IgD-negative memory B cell (primary cell): ENCODE measurements around the gene WT1. TPM values are rescaled to one million over a fixed set of nuclear protein-coding genes. Genes with fewer than 3 reads are reported as not detected.
"Not testable (repeated sequence)": the region's sequence is repeated elsewhere in the genome, so short reads cannot be mapped to it uniquely, and the experiment has no call there.

ENCODE experiments used
- H3K27ac Mint-ChIP-seq, 3 donors: one replicate each; pipeline ENCODE4 v1.8.0; 2020 to 2022; ENCODE audit warnings: mild to moderate bottlenecking in 3 of 3, mixed read lengths in 3 of 3, moderate library complexity in 1 of 3
- H3K27me3 Mint-ChIP-seq: one replicate; pipeline ENCODE4 v1.8.0; 2021; ENCODE audit warnings: mixed read lengths
- H3K36me3 Mint-ChIP-seq: one replicate; pipeline ENCODE4 v1.8.0; 2020; ENCODE audit warnings: mild to moderate bottlenecking, mixed read lengths
- H3K4me1 Mint-ChIP-seq, 3 donors: one replicate each; pipeline ENCODE4 v1.8.0; 2020 to 2022; ENCODE audit warnings: mixed read lengths in 3 of 3, mild to moderate bottlenecking in 1 of 3
- H3K4me3 Mint-ChIP-seq, 4 donors: one replicate each; pipeline ENCODE4 v1.8.0; 2020 to 2022; ENCODE audit warnings: mild to moderate bottlenecking in 4 of 4, mixed read lengths in 4 of 4, moderate library complexity in 3 of 4
- H3K9me3 Mint-ChIP-seq, 3 donors: one replicate each; pipeline ENCODE4 v1.8.0; 2020 to 2021; ENCODE audit warnings: mixed read lengths in 3 of 3, mild to moderate bottlenecking in 1 of 3
- polyA plus RNA-seq: library from polyadenylated mRNA; unstranded; fragments of 300-500 nt; fragmentation: Illumina TruSeq; gene quantifications from one replicate; pipeline ENCODE4 v1.2.3, GENCODE V29; 2021

The WT1 gene
- polyA plus RNA-seq = not detected

DNA sequence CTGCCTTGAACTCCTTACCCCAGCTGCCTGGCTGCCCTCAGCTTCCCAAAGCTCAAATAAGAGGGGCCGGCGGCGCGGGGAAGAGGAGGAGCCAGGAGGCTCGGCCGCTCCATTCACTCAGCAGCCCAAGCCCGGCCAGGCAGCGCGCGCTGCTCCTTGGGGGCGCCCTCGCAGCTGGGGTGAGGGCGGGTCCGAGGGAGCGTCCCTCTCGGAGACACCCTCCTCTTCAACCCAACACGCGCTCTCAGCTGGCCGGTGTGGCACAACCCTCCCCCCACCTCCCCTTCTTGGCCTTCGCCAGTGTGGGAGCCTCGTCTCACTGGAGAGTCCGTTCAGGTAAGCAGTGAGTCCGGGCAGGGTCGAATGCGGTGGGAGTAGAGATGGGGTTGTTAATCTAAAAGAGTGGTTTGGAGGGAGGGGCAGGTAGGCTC is at the start of gene WT1:
Gene WT1, minus strand, starts transcription at position 29 of the 431 bp plus-strand sequence.
- peak within 1 kb of the TSS in 1 of 3 donors; percentile 60 for H3K27ac Mint-ChIP-seq
- peaks cover 7 to 9% (median 8%) of the 10 kb centered on the region in 3 donors for H3K4me1 Mint-ChIP-seq
- H3K9me3 Mint-ChIP-seq = peaks cover 0 to 2% (median 0%) of the 10 kb centered on the region in 3 donors
- H3K27me3 Mint-ChIP-seq = peaks cover 73% of the 10 kb centered on the region
- H3K4me3 Mint-ChIP-seq = peak within 1 kb of the TSS in 1 of 4 donors; percentile 63
- no peaks in the 10 kb centered on the region for H3K36me3 Mint-ChIP-seq

DNA sequence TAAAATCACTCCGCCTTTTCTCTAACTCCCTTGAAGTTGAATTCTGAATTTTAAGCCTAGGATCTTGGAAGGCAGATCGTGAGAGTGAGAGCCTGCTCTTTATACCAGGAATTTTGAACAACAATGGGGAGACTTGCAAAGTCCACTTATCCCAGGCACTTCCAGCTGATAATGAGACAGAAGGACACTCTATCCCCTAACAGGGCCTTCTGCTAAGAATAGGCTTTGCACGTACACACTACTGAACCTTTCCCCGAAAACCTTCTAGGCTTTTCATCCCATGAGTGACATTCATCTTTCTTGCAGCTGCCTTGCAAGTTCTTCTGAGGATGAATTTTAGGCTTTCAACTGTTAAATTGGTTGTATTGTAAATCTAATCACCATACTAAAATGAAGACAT is 44.0 kb upstream of the WT1 start:
- Mint-ChIP-seq H3K27me3 (peaks cover 6% of the 10 kb centered on the region), H3K4me1 (no peaks in the 10 kb centered on the region), H3K36me3 (no peaks in the 10 kb centered on the region), H3K27ac (no peak overlapping the region), H3K9me3 (no peaks in the 10 kb centered on the region), H3K4me3 (no peak overlapping the region)

DNA sequence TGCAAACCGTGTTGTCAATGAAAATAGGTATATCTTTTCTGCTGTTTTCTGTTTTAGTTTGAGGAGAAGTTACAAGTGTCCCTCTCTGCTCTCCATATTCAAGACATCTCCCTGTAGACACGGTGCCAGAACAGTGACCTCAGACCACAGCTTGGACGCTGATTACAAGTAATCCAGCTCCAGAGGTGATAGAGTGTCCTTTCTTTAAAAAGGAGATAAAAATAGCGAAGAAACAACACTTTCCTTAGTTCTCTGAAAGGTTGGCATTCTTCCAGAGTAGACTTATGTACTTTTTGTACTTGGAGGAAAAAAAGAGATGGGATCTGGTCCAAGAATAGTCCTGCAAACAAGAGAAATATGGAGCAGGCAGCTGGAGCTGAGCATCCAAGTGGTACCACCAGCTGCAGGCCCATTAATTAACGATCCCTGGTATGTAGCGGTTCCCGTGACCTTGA is 43.0 kb upstream of the WT1 start:
- H3K27me3 Mint-ChIP-seq = peaks cover 6% of the 10 kb centered on the region
- no peaks in the 10 kb centered on the region for H3K4me1 Mint-ChIP-seq
- no peak overlapping the region for H3K4me3 Mint-ChIP-seq
- no peaks in the 10 kb centered on the region for H3K9me3 Mint-ChIP-seq
- H3K36me3 Mint-ChIP-seq = no peaks in the 10 kb centered on the region
- no peak overlapping the region for H3K27ac Mint-ChIP-seq

DNA sequence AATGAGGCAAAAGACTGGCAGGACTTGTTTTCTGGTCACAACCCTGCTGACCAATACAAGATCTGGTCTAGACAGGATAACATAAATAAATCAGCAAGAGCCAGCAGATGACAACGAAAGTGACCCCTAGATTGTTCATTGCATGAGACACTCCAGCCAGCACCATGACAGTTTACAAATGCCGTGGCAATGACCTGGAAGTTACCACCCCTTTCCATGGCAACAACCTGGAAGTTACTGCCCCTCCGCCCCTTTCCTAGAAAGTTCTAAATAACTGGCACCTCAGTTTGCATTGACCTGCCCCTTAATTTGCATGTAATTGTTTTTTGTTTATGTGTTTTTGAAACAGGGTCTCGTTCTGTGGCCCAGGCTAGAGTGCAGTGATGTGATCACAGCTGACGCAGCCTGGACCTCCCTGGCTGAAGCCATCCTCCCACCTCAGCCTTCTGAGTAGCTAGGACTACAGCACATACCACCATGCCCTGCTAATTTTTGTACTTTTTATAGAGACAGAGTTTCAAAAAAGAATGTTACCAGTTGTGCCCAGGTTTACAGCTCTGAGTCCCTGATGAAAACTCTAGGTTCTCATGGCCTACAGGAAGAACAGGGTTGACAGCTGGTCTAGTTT is 38.1 kb upstream of the WT1 start:
- Mint-ChIP-seq H3K4me1 (no peaks in the 10 kb centered on the region), H3K36me3 (no peaks in the 10 kb centered on the region), H3K27me3 (peaks cover 4% of the 10 kb centered on the region), H3K4me3 (peak overlapping the region in 1 of 4 donors; percentile 36), H3K27ac (peak overlapping the region in 1 of 3 donors; percentile 47), H3K9me3 (no peaks in the 10 kb centered on the region)

DNA sequence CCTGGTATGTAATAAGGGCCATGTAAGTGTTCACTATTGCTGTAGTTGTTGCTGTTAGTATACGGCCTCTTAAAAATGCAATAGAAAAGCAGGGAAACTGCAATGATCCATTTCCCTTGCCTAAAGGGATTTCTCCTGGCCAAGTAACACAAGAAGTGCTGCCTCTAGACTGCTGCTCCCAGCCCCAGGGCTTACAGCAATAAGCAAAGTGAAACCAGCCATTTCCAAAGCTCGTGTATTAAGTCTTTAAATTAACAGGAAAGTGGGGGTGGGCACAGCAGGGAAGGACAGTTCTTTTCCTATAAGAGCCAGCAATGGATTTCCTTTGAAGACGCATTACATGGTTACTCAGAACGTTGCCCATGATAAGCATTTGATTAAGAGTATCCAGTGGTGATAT is 36.9 kb upstream of the WT1 start:
- no peaks in the 10 kb centered on the region for H3K4me1 Mint-ChIP-seq
- H3K9me3 Mint-ChIP-seq = no peaks in the 10 kb centered on the region
- peaks cover 4% of the 10 kb centered on the region for H3K27me3 Mint-ChIP-seq
- no peak overlapping the region for H3K27ac Mint-ChIP-seq
- H3K4me3 Mint-ChIP-seq = no peak overlapping the region
- H3K36me3 Mint-ChIP-seq = no peaks in the 10 kb centered on the region

DNA sequence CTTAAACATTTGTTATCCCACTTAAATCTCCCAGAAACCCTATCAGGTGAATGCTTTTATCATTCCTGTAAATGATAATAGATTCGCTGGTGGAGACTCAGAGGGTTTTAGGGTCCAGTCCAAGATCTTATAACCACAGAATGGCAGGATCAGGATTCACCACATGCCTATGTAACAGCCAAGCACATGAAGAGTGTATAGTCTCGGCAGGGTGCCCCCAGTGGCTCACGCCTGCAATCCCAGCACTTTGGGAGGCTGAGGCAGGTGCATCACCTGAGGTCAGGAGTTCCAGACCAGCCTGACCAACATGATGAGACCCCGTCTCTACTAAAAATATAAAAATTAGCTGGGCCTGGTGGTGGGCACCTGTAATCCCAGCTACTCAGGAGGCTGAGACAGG is 36.2 kb upstream of the WT1 start:
- H3K9me3 Mint-ChIP-seq, H3K27me3 Mint-ChIP-seq, H3K36me3 Mint-ChIP-seq, H3K4me3 Mint-ChIP-seq, H3K4me1 Mint-ChIP-seq, H3K27ac Mint-ChIP-seq: not testable (repeated sequence)

DNA sequence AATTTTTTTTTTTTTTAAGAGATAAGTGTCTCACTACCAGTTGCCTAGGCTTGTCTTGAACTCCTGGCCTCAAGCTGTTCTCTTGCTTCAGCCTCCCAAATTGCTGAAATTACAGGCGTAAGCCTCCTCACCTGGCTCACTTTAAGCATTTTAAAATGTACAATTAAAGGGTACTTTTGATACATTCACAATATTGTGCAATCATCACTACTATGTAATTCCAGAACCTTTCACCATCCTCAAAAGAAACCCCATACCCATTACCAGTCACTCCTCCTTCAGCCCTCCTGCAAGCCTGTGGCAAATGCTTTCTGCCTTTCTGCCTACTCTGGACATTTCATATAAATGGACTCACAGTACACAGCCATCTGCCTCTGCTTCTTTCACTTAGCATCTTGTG is 34.5 kb upstream of the WT1 start:
- no peaks in the 10 kb centered on the region for H3K27me3 Mint-ChIP-seq
- H3K36me3 Mint-ChIP-seq = no peaks in the 10 kb centered on the region
- no peaks in the 10 kb centered on the region for H3K9me3 Mint-ChIP-seq
- H3K27ac Mint-ChIP-seq = no peak overlapping the region
- H3K4me1 Mint-ChIP-seq = no peaks in the 10 kb centered on the region
- no peak overlapping the region for H3K4me3 Mint-ChIP-seq

DNA sequence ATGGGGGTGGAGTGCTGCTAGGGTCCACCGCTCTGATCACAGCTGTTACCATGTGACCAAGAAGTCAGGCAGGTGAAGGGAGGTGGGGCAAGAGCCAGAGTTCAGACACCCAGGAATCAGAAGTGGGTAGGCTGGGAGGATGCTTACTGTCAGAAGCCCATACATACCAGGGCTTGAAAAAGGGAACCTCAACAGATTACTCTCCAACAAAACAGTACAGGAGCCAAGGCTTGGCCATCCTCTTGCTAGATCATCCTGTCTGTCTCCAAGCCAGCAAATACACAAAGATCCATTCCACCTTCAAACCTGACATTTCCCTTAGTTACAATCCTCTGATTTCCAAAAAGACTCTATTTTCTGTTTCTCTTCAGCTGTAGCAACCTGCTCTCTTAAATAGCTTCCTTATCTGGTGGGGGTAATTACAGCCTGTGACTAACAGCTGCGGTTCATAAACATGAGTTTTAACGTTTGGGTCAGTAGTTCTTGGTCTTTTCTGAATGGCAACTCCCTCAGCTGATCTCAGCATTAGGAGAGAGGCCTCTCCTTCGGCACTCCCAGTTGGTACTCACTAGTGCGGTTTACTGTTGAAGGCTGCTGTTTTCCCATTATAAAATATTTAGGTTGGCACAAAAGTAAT is 31.1 kb upstream of the WT1 start:
- H3K4me3 Mint-ChIP-seq = no peak overlapping the region
- H3K9me3 Mint-ChIP-seq = no peaks in the 10 kb centered on the region
- H3K4me1 Mint-ChIP-seq = no peaks in the 10 kb centered on the region
- H3K27me3 Mint-ChIP-seq = peaks cover 2% of the 10 kb centered on the region
- no peaks in the 10 kb centered on the region for H3K36me3 Mint-ChIP-seq
- no peak overlapping the region for H3K27ac Mint-ChIP-seq

DNA sequence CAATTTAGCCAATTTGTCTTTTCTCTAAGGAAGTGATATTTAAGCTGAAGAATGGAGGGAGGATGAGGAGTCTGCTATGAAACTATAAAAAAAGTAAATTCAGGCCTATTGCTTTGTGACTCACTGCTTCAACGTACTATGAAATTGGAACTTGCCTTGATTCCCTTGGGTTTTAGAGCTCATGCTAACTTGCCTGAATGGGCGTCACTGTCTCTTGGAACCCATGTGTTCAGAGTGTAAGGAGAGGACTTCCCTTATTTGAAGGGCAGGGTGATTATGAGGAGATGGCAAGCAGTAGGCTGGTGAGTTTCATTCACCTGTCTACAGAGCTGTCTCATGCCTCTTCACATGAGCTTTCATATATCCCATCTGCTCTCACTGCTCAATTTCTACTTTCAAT is 28.7 kb upstream of the WT1 start:
- H3K9me3 Mint-ChIP-seq = no peaks in the 10 kb centered on the region
- no peaks in the 10 kb centered on the region for H3K36me3 Mint-ChIP-seq
- no peaks in the 10 kb centered on the region for H3K4me1 Mint-ChIP-seq
- no peak overlapping the region for H3K4me3 Mint-ChIP-seq
- H3K27me3 Mint-ChIP-seq = peaks cover 2% of the 10 kb centered on the region
- H3K27ac Mint-ChIP-seq = no peak overlapping the region

DNA sequence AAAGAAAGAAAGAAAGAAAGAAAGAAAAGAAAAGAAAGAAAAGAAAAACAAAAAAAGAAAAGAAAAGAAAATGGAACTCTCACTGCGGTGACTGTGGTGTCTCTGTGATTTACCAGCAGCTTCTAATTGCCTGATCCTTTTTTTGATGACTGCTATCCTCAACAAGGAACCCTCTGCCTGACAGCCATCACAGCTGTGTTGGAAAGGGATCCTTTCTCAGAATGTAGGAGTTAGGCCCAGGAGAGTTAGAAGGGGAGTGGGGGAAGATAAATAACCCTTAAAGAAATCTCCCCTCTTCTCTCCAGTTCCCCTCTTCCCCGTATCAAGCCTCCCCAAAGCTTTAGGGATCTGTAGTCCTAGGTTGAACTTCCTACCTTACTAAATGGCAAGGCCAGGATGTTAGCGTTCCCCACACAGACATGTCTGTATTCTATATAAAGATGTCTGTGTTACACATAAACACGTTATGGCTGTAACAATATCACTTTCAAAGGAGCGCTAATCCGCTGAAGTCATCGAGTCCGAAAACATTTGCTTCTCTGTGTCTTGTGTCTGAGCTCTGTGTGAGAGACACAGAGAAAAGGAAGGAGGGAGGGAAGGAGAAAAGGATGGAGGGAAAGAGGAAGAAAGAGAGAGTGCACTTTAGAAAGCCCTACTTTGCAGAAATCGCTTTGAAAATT is 26.8 kb upstream of the WT1 start:
- no peaks in the 10 kb centered on the region for H3K9me3 Mint-ChIP-seq
- no peak overlapping the region for H3K4me3 Mint-ChIP-seq
- no peaks in the 10 kb centered on the region for H3K36me3 Mint-ChIP-seq
- H3K27ac Mint-ChIP-seq = no peak overlapping the region
- H3K4me1 Mint-ChIP-seq = no peaks in the 10 kb centered on the region
- H3K27me3 Mint-ChIP-seq = peaks cover 2% of the 10 kb centered on the region

DNA sequence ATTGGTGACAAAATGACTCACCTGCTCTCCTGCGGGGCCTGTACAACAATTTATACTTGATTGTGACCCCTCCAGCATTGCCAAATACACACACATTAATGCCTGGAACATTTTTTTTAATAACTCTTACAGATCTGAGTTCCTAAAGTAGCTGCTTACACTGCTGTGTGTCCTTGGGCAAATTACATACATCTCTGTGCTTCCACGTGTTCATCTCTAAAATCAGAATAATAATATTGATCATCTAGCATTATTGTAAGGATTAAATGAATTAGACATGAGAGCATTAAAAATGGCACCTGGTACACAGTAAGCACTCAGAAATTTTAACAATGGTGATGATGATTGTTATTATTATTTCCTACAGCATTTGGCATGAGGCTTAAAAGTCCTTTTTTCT is 21.5 kb upstream of the WT1 start:
- Mint-ChIP-seq H3K4me3 (no peak overlapping the region), H3K27ac (no peak overlapping the region), H3K9me3 (no peaks in the 10 kb centered on the region), H3K27me3 (peaks cover 3% of the 10 kb centered on the region), H3K36me3 (no peaks in the 10 kb centered on the region), H3K4me1 (no peaks in the 10 kb centered on the region)

DNA sequence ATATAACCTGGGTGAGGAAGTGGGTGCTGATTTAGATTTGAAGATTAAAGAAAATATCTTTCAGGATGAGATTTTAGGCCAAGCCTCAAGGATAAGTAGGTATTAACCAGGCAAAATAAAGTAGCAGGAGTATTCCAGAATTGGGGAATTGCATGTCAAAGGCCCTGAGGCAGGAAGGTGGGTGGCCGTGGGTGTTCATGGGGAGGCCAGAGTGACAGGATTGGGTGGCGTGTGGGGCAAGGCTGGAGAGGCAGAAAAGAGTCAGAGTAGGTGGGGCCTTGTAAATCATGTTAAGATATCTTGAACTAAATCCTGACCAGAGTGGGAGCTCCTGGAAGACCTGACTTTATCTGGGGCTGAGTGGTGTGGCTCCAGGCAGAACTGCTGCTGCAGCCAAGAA is 19.7 kb upstream of the WT1 start:
- Mint-ChIP-seq H3K4me3 (no peak overlapping the region), H3K36me3 (peaks cover 3% of the 10 kb centered on the region), H3K27ac (peak overlapping the region in 1 of 3 donors; percentile 54), H3K27me3 (peaks cover 6% of the 10 kb centered on the region), H3K4me1 (no peaks in the 10 kb centered on the region), H3K9me3 (peaks cover 0 to 2% (median 0%) of the 10 kb centered on the region in 3 donors)

DNA sequence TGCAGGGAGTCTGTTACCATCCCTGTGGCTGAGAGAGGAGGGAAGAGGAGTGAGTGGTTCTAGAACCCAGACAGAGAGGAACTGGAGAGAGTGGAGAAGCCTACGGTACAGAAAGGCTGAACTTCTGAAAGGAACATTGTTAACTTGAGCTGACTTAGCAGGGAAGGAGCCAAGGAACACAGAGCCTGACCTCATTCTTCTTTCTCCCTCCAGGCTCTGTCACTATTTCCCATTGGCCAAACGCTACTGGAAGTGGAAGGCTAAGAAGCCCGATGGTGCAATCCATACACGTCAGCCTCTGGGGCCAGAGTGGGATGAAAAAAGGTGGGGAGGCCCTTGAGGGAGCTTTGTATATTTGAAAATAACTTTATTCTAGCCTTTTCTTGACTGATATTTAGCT is 16.5 kb upstream of the WT1 start:
- H3K27me3 Mint-ChIP-seq = peaks cover 8% of the 10 kb centered on the region
- no peak overlapping the region for H3K27ac Mint-ChIP-seq
- H3K4me3 Mint-ChIP-seq = no peak overlapping the region
- H3K9me3 Mint-ChIP-seq = peaks cover 0 to 2% (median 0%) of the 10 kb centered on the region in 3 donors
- peaks cover 3% of the 10 kb centered on the region for H3K36me3 Mint-ChIP-seq
- no peaks in the 10 kb centered on the region for H3K4me1 Mint-ChIP-seq

DNA sequence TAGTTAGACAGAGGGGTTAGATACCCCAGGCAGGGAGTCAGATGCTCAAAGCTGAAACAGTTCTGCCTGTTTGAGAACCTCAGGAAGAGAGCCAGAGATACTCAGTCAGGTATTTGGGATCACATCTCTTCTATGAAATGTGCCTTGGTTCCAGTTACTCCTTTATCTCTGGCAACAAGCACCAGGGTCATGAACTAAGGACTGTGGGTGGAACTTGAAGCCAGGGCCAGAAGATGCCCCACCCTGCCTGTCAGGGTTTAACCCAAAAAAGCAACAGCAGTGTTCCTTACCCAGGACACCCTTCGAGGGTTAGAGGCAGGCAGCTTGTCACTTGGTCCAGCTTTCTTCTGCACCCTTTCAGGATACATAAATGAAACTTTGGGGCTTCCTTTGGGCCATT is 15.0 kb upstream of the WT1 start:
- Mint-ChIP-seq H3K36me3 (peaks cover 3% of the 10 kb centered on the region), H3K27ac (no peak overlapping the region), H3K4me1 (no peaks in the 10 kb centered on the region), H3K4me3 (no peak overlapping the region), H3K27me3 (peaks cover 6% of the 10 kb centered on the region), H3K9me3 (peaks cover 0 to 2% (median 0%) of the 10 kb centered on the region in 3 donors)

DNA sequence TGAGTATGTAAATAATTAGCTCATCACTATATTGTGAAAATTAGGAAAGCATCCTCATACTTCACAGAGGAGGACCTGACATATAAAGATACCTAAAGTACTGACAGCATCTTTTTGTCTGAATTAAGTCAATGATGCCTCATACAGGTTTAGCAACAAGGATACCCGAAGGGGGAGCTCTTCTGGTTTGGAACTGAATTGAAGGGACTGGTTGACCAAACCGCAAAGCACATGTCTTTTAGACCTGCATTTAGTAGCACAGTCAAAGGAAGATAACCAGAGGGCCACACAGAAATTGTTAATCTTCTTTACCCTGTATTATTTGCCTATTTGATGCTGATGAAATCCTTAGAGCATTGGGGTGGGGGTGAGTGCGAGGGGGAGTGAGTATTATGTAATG is 12.9 kb upstream of the WT1 start:
- Mint-ChIP-seq H3K27me3 (peaks cover 9% of the 10 kb centered on the region), H3K36me3 (peaks cover 3% of the 10 kb centered on the region), H3K4me1 (no peaks in the 10 kb centered on the region), H3K4me3 (no peak overlapping the region), H3K9me3 (peaks cover 0 to 2% (median 0%) of the 10 kb centered on the region in 3 donors), H3K27ac (no peak overlapping the region)

DNA sequence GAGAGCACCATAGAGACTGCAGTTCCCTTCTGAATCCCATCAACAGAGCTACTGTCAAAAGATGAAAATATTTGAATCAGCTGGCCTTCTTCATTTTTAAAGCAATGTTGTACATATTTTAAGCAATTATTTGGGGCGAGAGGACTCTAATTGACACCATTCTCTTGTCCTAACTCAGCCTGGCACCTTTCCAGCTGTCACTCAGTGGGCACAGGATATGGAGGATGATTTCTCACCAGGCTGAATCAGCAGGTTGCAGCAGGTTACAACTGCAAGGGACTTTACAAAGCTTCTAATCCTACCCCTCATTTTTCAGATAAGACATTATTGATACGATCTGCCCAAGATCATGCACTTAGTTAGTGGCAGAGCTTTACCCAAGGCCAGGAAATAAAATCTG is 11.9 kb upstream of the WT1 start:
- Mint-ChIP-seq H3K27me3 (peaks cover 13% of the 10 kb centered on the region), H3K36me3 (peaks cover 3% of the 10 kb centered on the region), H3K4me3 (no peak overlapping the region), H3K9me3 (peaks cover 0 to 2% (median 0%) of the 10 kb centered on the region in 3 donors), H3K27ac (no peak overlapping the region), H3K4me1 (no peaks in the 10 kb centered on the region)
